ENCODE measurements around the gene CELSR1. TPM values are rescaled to one million over a fixed set of nuclear protein-coding genes. Genes with fewer than 3 reads are reported as not detected.
A peak's percentile ranks its signal among the peaks of the same experiment; 100 is the strongest.

CELSR1 gene
- total and polyA plus RNA-seq, 2 donors (not counting 1 experiment from before 2014, with no cell fraction given) = 30.2 to 34.8 TPM

DNA sequence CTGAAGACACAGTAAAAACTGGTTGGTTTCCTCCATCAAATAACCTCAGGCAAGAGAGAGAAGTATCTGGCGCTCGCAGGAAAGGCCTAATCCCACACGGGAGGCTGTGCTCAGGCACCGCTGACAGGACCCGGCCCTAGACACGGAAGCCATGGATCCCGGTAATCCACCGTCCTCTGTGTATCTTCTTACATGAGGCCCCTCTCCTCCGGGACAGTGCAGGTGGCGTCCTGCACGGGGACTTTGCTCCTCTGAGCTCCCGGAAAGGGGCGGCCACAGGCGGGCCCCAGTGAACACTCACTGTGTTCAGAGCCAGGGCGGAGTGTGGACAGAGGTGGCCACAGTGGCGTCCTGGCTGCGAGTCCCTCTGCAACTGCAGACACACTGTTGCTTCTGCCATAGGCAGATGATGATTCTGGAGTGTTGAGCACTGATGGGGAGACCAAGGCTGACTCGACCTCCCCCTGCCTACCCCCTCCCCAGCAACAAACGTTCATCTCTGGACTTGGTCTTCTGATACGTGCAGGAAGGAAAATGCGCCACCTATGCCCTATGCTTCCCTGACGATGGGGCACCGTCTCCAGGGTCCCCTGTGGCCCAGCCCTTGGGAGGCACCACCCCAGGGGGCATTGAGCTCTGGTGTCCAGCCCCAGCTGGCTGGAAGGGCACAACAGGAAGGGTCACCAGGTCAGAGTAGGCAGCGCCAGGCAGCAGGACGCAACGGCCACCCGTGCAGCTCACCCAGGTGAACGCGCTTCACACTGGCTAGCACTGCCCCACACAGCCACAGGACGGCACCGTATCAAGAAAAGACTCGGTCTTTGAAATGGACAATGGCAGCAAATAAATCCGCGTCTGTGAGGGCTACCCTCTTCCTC is 106.2 kb downstream of the CELSR1 start:
- peak overlapping the region in 1 of 5 experiments; percentile 79 for H3K4me3 ChIP-seq (ENCODE audit: control extremely low read depth in 1 of 5, extremely low read depth in 1 of 5, insufficient read depth in 1 of 5, low read depth in 2 of 5, low read length in 4 of 5)
- peak overlapping the region; percentile 93 for H2AFZ ChIP-seq (ENCODE audit: insufficient read depth, low read depth, low read length, poor library complexity, severe bottlenecking)
- ChIA-PET CTCF (interaction anchor here (2.0 kb wide), 1 partner anchor 64 kb away, joined by 4 read pairs; no protein-coding TSS in a partner anchor), POLR2A (no interaction called here)
- H4K20me1 ChIP-seq (ENCODE audit: control insufficient read depth, insufficient read depth, low read length, poor library complexity, severe bottlenecking) = no peaks in the 10 kb centered on the region
- intact Hi-C loops (cut with micrococcal nuclease) = loop anchor here (5.0 to 10.0 kb wide), 2 partner anchors 46 to 66 kb away; no protein-coding TSS in a partner anchor
- peaks cover 57% of the 10 kb centered on the region for H3K79me2 ChIP-seq (ENCODE audit: control insufficient read depth, insufficient read depth, low read length)
- peaks cover 44% of the 10 kb centered on the region for H3K4me1 Mint-ChIP-seq
- no peak overlapping the region for H3K9ac ChIP-seq (ENCODE audit: low read length)
- peak overlapping the region in 1 of 2 donors; percentile 87 for H3K27ac ChIP-seq (ENCODE audit: low read length in 2 of 2)
- no peaks in the 10 kb centered on the region for H3K27me3 Mint-ChIP-seq
- H3K4me1 ChIP-seq (ENCODE audit: control insufficient read depth in 2 of 2, insufficient read depth in 2 of 2, low read length in 2 of 2) = peaks cover 20 to 42% of the 10 kb centered on the region in 2 donors
- peaks cover 0 to 13% (median under 1%) of the 10 kb centered on the region in 3 donors for H3K9me3 ChIP-seq (ENCODE audit: control extremely low read depth in 1 of 3, control insufficient read depth in 2 of 3, insufficient read depth in 1 of 3, low read length in 2 of 3)
- peak overlapping the region; percentile 99 for H3K27ac Mint-ChIP-seq
- no peak for ATAC-seq (ENCODE audit: low read depth)
- H3K9me3 Mint-ChIP-seq (ENCODE audit: insufficient read depth) = no peaks in the 10 kb centered on the region
- H3K36me3 ChIP-seq (replicated peaks in 1 of 2; ENCODE audit: control extremely low read depth in 1 of 2, control insufficient read depth in 1 of 2, extremely low read depth in 1 of 2, insufficient read depth in 2 of 2, low read length in 1 of 2) = peaks cover 0 to 19% of the 10 kb centered on the region in 2 experiments
- peak overlapping the region; percentile 96 for H3K4me3 Mint-ChIP-seq
- TF ChIP-seq EZH2 (IDR thresholded peaks at IDR 0.05; ENCODE audit: borderline replicate concordance, insufficient read depth, low read depth, low read length, poor library complexity, severe bottlenecking) = no peak
- TF ChIP-seq, protein P1, sequence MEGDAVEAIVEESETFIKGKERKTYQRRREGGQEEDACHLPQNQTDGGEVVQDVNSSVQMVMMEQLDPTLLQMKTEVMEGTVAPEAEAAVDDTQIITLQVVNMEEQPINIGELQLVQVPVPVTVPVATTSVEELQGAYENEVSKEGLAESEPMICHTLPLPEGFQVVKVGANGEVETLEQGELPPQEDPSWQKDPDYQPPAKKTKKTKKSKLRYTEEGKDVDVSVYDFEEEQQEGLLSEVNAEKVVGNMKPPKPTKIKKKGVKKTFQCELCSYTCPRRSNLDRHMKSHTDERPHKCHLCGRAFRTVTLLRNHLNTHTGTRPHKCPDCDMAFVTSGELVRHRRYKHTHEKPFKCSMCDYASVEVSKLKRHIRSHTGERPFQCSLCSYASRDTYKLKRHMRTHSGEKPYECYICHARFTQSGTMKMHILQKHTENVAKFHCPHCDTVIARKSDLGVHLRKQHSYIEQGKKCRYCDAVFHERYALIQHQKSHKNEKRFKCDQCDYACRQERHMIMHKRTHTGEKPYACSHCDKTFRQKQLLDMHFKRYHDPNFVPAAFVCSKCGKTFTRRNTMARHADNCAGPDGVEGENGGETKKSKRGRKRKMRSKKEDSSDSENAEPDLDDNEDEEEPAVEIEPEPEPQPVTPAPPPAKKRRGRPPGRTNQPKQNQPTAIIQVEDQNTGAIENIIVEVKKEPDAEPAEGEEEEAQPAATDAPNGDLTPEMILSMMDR (IDR thresholded peaks at IDR 0.05) = no peak
- WGBS (ENCODE audit: insufficient coverage) = 94% methylated on average over 34 of the region's 34 CpGs
- H3K27me3 ChIP-seq (replicated peaks in 1 of 4; ENCODE audit: control extremely low read depth in 1 of 4, control insufficient read depth in 3 of 4, insufficient read depth in 4 of 4, low read length in 3 of 4) = no peaks in the 10 kb centered on the region
- peak overlapping the region; percentile 98 for H3K4me2 ChIP-seq (replicated peaks; ENCODE audit: low read depth, low read length, poor library complexity, severe bottlenecking)
- DNase-seq = no peak
